Pancreas (tissue), 10 donors: ENCODE measurements around the gene ADK. TPM values are rescaled to one million over a fixed set of nuclear protein-coding genes. Genes with fewer than 3 reads are reported as not detected.

ENCODE experiments used
- ATAC-seq, 4 donors: fragments of 200-7000 bp; cut with Tn5 transposase; one replicate each; pipeline versions ENCODE4 v1.8.0 to v1.9.1; 2020; ENCODE audit warnings: mild to moderate bottlenecking in 4 of 4, moderate library complexity in 4 of 4
- DNase-seq, 6 donors: peaks; one replicate each; pipeline ENCODE4 v3.0.0-alpha.2; 2020
- FAIRE-seq: peaks from 2 replicates; lab custom pipeline; 2012; peaks lifted over from hg19 to GRCh38; lab: Jason Lieb, UNC
- H3K27ac ChIP-seq, 4 donors: fragments of 200-600 bp; sonication (generic); 1 replicate in 3 of 4; 2 replicates in 1 of 4; pipeline versions ENCODE4 v1.5.0 to v1.8.0; 2020
- H3K27me3 ChIP-seq, 4 donors: fragments of 200-600 bp; one replicate each; pipeline ENCODE4 v1.8.0; 2021
- H3K36me3 ChIP-seq, 3 donors: fragments of 200-600 bp; sonication (generic) in 1 of 3; one replicate each; pipeline versions ENCODE4 v1.5.0 to v1.8.0; 2020 to 2021
- H3K4me1 ChIP-seq, 3 donors: fragments of 200-600 bp; one replicate each; pipeline ENCODE4 v1.8.0; 2021
- H3K4me3 ChIP-seq, 4 donors: fragments of 200-600 bp; sonication (generic) in 2 of 4; one replicate each; pipeline versions ENCODE4 v1.5.0 to v1.8.0; 2020 to 2021
- H3K9me3 ChIP-seq, 4 donors: fragments of 200-600 bp; one replicate each; pipeline ENCODE4 v1.8.0; 2021
- WGBS, 2 donors: extraction: QIAGEN DNeasy Blood & Tissue Kit; methylation state at CpG; one replicate each; pipeline ENCODE4 v1.1.7; 2013; 5-methylcytosine and 5-hydroxymethylcytosine counted together
- intact Hi-C, 3 donors: fragments of 100-400 bp; cut with DNase I; formaldehyde crosslinking; loops; one replicate each; pipeline versions ENCODE4 v1.11.1 to v1.14.2; 2022
- polyA plus RNA-seq, 2 donors: library from polyadenylated mRNA; stranded (reverse); fragments of 200-250 nt; gene quantifications; one replicate each; pipeline ENCODE4 v1.2.3, GENCODE V29; 2013
- total RNA-seq, 6 donors: library from RNA; stranded (reverse); fragmentation: NEBNext Ultra II Directional in 4 of 6; extraction: Animal tissue kit (Norgen Biotek cat#: 25700) in 4 of 6; gene quantifications; one replicate each; pipeline versions ENCODE4 v1.2.1 to v1.2.4, GENCODE V29; 2021 to 2023
- TF ChIP-seq, protein P1 (sequence below), 4 donors: fragments of 200-600 bp; sonication (generic) in 3 of 4; IDR thresholded peaks; one replicate each; pipeline versions ENCODE4 v1.5.0 to v1.8.0; 2021; ENCODE audit warnings: antibody characterized with exemption in 4 of 4
- donor health status: healthy with polysubstance abuse.
- donor health status: DM: no; HTN: no; CAD: no; lungs with moderate emphysema.
- donor health status: DM: no; HTN: no; CAD: no.
- donor health status: control.
- donor health status: control.
- donor health status: Bipolar disorder and iron deficiency.
- donor health status: DM: yes; HTN: yes; CAD: no.
- donor health status: DM: no; HTN: no; CAD: no.
- donor health status: DM: no; HTN: no; CAD: no.
- donor health status: DM: yes; HTN: yes; CAD: no.

The ADK gene
- total and polyA plus RNA-seq, 8 donors, result 6.5 to 17.3 (median 13.4) TPM

- FAIRE-seq (no peak), ATAC-seq (no peak)
- peaks cover 0 to 22% (median 19%) of the 10 kb centered on the region in 3 donors for H3K4me1 ChIP-seq
Measured at GRCh38 chr10:74151879-74152722, 1.1 kb downstream of the ADK start.

GRCh38 chr10:74153123-74153522 is 2.1 kb downstream of the ADK start:
- DNase-seq, result no peak
- no peak for ATAC-seq
- H3K27me3 ChIP-seq, result no peaks in the 10 kb centered on the region
- TF ChIP-seq, protein P1, sequence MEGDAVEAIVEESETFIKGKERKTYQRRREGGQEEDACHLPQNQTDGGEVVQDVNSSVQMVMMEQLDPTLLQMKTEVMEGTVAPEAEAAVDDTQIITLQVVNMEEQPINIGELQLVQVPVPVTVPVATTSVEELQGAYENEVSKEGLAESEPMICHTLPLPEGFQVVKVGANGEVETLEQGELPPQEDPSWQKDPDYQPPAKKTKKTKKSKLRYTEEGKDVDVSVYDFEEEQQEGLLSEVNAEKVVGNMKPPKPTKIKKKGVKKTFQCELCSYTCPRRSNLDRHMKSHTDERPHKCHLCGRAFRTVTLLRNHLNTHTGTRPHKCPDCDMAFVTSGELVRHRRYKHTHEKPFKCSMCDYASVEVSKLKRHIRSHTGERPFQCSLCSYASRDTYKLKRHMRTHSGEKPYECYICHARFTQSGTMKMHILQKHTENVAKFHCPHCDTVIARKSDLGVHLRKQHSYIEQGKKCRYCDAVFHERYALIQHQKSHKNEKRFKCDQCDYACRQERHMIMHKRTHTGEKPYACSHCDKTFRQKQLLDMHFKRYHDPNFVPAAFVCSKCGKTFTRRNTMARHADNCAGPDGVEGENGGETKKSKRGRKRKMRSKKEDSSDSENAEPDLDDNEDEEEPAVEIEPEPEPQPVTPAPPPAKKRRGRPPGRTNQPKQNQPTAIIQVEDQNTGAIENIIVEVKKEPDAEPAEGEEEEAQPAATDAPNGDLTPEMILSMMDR (IDR thresholded peaks at IDR 0.05), result no peak
- no peaks in the 10 kb centered on the region for H3K9me3 ChIP-seq
- peaks cover 0 to 22% (median 19%) of the 10 kb centered on the region in 3 donors for H3K4me1 ChIP-seq
- H3K4me3 ChIP-seq, result peak overlapping the region in 1 of 4 donors; percentile 92
- 36 to 40% methylated on average over 4 of the region's 4 CpGs for WGBS, 2 donors
- FAIRE-seq, result no peak
- no peak overlapping the region for H3K27ac ChIP-seq
- intact Hi-C loops, result no loop called here
- H3K36me3 ChIP-seq, result no peaks in the 10 kb centered on the region

More at GRCh38 chr10:74151879-74152722, 1.1 kb downstream of the ADK start:
- H3K36me3 ChIP-seq, result no peaks in the 10 kb centered on the region
- H3K4me3 ChIP-seq, result peak overlapping the region; percentile 65 to 92 (median 82)
- WGBS, 2 donors, result 6 to 8% methylated on average over 5 of the region's 5 CpGs
- no peak for DNase-seq
- TF ChIP-seq, protein P1 (IDR thresholded peaks at IDR 0.05), result no peak
- H3K9me3 ChIP-seq, result no peaks in the 10 kb centered on the region
- intact Hi-C loops, result no loop called here
- H3K27ac ChIP-seq, result peak overlapping the region; percentile 88 to 96 (median 93)
- no peaks in the 10 kb centered on the region for H3K27me3 ChIP-seq

GRCh38 chr10:74153676-74154075 is 2.7 kb downstream of the ADK start:
- Histone ChIP-seq H3K9me3 (no peaks in the 10 kb centered on the region), H3K4me1 (peaks cover 0 to 22% (median 19%) of the 10 kb centered on the region in 3 donors), H3K27ac (no peak overlapping the region), H3K36me3 (no peaks in the 10 kb centered on the region), H3K4me3 (no peak overlapping the region), H3K27me3 (no peaks in the 10 kb centered on the region)
- TF ChIP-seq, protein P1 (IDR thresholded peaks at IDR 0.05), result no peak
- no peak for DNase-seq
- no peak for ATAC-seq
- 68 to 81% methylated on average over 4 of the region's 4 CpGs for WGBS, 2 donors
- intact Hi-C loops, result no loop called here
- FAIRE-seq, result no peak

GRCh38 chr10:74156919-74157289 is 5.9 kb downstream of the ADK start:
- Histone ChIP-seq H3K9me3 (no peaks in the 10 kb centered on the region), H3K4me1 (peaks cover 0 to 11% (median 11%) of the 10 kb centered on the region in 3 donors), H3K36me3 (no peaks in the 10 kb centered on the region), H3K4me3 (no peak overlapping the region), H3K27me3 (no peaks in the 10 kb centered on the region), H3K27ac (no peak overlapping the region)
- intact Hi-C loops, result no loop called here
- 30 to 31% methylated on average over 2 of the region's 2 CpGs for WGBS, 2 donors
- no peak for FAIRE-seq
- peak in 2 of 4 donors; percentile 31 to 35 for ATAC-seq
- TF ChIP-seq, protein P1 (IDR thresholded peaks at IDR 0.05), result no peak
- DNase-seq, result no peak

DNA sequence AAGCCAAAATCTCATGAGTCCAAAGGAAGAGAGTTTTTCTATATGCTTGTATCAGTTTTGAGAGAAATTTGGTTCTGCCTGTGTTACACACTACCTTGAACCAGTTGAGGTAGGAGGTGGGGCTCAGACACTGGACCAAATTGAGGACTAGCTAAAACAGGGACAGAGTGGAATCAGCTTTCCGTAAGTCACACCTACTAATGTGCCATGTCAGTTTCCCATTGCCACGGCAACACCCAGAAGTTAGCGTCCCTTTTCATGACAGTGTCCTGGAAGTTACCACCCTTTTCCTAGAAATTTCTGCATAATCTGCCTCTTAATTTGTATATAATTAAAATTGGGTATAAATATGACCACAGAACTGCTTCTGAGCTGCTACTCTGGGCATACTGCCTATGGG is 9.0 kb downstream of the ADK start:
- Histone ChIP-seq H3K27me3 (no peaks in the 10 kb centered on the region), H3K4me3 (no peak overlapping the region), H3K36me3 (no peaks in the 10 kb centered on the region), H3K9me3 (no peaks in the 10 kb centered on the region), H3K4me1 (no peaks in the 10 kb centered on the region), H3K27ac (no peak overlapping the region)
- DNase-seq (no peak), FAIRE-seq (no peak), ATAC-seq (no peak)
- intact Hi-C loops, result no loop called here
- TF ChIP-seq, protein P1 (IDR thresholded peaks at IDR 0.05), result no peak
- 93% methylated on average over 3 of the region's 3 CpGs for WGBS, 2 donors
